Neutrophil (primary cell): ENCODE data around the gene SYCE3.

Source experiments
- H3K27ac ChIP-seq: fragments of 200-600 bp; sonication (generic); 2 replicates; pipeline ENCODE4 v1.5.1; 2016; ENCODE audit warnings: mild to moderate bottlenecking, moderate library complexity
- H3K27me3 ChIP-seq: fragments of 200-600 bp; sonication (generic); 2 replicates; pipeline ENCODE4 v1.6.0; 2016; ENCODE audit warnings: mild to moderate bottlenecking
- H3K36me3 ChIP-seq: fragments of 200-600 bp; sonication (generic); 2 replicates; pipeline ENCODE4 v1.5.1; 2017
- H3K4me1 ChIP-seq, 2 experiments: fragments of 200-600 bp in 1 of 2; sonication (generic) in 1 of 2; 1 replicate in 1 of 2; 2 replicates in 1 of 2; pipeline versions ENCODE4 v1.5.1 to v1.6.1; 2013 to 2016; ENCODE audit warnings: low read depth in 1 of 2, low read length in 1 of 2, mild to moderate bottlenecking in 1 of 2, moderate library complexity in 1 of 2; ENCODE audit not compliant: control insufficient read depth in 1 of 2, insufficient read depth in 1 of 2
- H3K4me3 ChIP-seq, 2 experiments: fragments of 200-600 bp in 1 of 2; sonication (generic) in 1 of 2; 1 replicate in 1 of 2; 2 replicates in 1 of 2; pipeline ENCODE4 v1.5.1; 2013 to 2016; ENCODE audit warnings: low read depth in 1 of 2, low read length in 1 of 2, mild to moderate bottlenecking in 1 of 2, moderate library complexity in 1 of 2
- H3K9me3 ChIP-seq: fragments of 200-600 bp; sonication (generic); 2 replicates; pipeline ENCODE4 v1.5.1; 2016
- TF ChIP-seq, protein P1 (sequence below): fragments of 200-600 bp; sonication (generic); IDR thresholded peaks from 2 replicates; pipeline ENCODE4 v1.5.1; 2016; ENCODE audit warnings: antibody characterized with exemption

Gene SYCE3

DNA sequence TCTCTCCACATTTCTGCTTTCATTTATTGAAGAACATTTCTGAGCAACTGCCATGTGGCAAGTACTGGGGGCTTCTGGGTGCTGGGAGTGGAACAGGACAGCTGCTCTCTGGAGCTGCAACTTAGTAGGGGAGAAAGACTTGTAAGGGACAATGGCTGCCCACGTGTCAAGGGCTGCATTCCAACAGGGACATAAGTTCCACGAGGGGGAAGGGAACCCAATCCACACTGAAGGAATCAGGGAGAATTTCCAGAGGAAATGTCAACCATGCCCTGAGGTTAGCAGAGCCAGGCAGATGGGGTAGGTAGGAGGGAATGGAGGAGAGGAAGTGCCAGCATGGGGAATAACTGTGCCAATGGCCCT is 39.6 kb upstream of the SYCE3 start:
- Histone ChIP-seq H3K4me3 (no peak overlapping the region), H3K4me1 (peaks cover 0 to 8% of the 10 kb centered on the region in 2 experiments), H3K27ac (no peak overlapping the region), H3K9me3 (no peaks in the 10 kb centered on the region), H3K36me3 (no peaks in the 10 kb centered on the region), H3K27me3 (peaks cover 99% of the 10 kb centered on the region)
- TF ChIP-seq, protein P1, sequence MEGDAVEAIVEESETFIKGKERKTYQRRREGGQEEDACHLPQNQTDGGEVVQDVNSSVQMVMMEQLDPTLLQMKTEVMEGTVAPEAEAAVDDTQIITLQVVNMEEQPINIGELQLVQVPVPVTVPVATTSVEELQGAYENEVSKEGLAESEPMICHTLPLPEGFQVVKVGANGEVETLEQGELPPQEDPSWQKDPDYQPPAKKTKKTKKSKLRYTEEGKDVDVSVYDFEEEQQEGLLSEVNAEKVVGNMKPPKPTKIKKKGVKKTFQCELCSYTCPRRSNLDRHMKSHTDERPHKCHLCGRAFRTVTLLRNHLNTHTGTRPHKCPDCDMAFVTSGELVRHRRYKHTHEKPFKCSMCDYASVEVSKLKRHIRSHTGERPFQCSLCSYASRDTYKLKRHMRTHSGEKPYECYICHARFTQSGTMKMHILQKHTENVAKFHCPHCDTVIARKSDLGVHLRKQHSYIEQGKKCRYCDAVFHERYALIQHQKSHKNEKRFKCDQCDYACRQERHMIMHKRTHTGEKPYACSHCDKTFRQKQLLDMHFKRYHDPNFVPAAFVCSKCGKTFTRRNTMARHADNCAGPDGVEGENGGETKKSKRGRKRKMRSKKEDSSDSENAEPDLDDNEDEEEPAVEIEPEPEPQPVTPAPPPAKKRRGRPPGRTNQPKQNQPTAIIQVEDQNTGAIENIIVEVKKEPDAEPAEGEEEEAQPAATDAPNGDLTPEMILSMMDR = no peak

DNA sequence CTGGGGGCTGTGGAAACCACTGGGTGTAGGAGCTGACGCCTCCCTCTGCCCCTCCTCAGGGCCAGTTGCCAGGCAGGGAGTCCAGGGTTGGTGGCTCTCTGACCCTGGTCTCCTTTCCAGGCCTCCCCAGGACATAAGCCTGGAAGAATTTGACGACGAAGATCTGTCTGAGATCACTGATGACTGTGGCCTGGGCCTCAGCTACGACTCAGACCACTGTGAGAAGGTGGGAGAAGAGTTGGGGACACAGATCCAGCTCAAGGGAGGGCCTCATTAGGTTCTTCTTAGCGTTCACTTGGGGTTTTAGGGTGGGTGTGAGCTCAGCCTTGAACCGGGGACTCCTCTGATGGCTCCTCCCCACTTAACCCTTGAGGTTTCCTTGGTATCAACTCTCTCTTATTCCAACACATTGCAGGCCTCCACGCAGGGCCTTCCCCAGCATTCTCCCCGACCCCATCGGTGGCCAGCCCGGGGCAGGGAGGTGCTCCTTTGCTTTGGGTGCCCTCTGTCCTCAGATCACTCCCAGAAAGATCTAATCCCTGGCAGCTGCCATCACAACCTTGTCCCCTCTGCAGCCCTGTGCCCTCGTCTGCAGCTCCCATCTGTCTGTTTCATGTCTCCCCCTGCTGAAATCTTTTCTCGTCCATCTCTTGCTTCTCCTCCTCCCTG is 39.1 kb upstream of the SYCE3 start:
- TF ChIP-seq, protein P1 = no peak
- H3K9me3 ChIP-seq = no peaks in the 10 kb centered on the region
- H3K36me3 ChIP-seq = no peaks in the 10 kb centered on the region
- H3K4me1 ChIP-seq = peaks cover 0 to 8% of the 10 kb centered on the region in 2 experiments
- H3K4me3 ChIP-seq = no peak overlapping the region
- peaks cover 98% of the 10 kb centered on the region for H3K27me3 ChIP-seq
- H3K27ac ChIP-seq = no peak overlapping the region

DNA sequence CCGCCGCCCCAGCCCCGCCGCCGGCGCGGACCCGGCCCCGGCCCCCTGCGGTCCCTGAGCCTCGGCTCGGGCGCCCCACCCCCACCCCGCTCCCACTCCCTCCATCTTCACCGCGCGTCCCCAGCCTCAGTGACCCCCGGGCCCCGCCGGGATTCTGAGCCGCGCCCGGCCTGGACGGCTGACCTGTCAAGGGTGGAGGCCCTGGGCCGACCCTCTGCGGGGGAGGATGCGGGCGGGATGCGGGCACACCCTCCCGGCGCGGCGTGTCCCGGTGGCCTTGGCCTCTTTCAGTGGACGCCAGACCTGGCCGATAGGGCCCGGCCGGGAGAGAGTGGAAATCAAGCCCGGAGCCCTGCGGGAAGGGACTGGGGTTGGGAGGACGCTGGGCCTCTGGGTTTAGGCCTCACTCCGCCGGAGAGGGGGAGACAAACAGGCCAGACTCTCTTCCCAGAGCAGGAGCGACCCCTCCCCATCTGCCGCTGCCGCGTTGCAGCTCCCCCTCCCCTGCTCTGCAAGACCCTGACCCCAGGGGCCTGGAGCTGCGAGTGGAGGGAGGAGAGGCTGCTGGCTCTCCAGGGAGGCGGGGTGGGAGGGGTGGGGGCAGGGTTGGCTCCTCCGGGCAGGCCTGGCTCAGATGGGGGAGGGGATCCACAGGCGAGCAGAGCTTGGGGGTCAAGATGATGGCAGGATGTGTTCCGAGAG is 38.4 kb upstream of the SYCE3 start:
- TF ChIP-seq, protein P1 = no peak
- Histone ChIP-seq H3K27me3 (peaks cover 91% of the 10 kb centered on the region), H3K4me3 (no peak overlapping the region)

DNA sequence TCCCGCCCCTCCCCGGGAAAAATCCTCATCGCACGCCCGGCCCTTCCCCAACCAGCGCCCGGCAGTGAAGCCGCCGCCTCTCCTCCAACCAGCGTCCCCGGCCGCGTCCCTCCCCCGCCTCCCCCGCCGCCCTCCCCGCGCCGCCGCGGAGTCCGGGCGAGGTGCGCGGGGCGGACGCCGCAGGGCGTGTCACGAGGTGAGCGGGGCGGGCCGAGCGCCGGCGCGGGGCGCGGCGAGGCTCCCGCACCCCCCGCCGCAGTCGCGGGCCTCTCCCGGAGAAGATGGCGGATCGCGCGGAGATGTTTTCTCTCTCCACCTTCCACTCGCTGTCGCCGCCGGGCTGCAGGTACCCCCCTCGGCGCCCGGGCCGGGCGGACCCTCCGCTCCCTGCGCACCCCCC is 37.8 kb upstream of the SYCE3 start, which contains the start of gene MAPK8IP2:
MAPK8IP2 (plus strand) TSS at position 256 of the 400 bp plus-strand sequence; CDS start at position 282, 26 bp downstream.
- no peaks in the 10 kb centered on the region for H3K36me3 ChIP-seq
- TF ChIP-seq, protein P1 = no peak
- H3K9me3 ChIP-seq = no peaks in the 10 kb centered on the region
- no peak within 1 kb of the TSS for H3K27ac ChIP-seq
- peaks cover 85% of the 10 kb centered on the region for H3K27me3 ChIP-seq
- peak within 1 kb of the TSS; percentile 20 to 28 for H3K4me3 ChIP-seq
- H3K4me1 ChIP-seq = peaks cover 0 to 8% of the 10 kb centered on the region in 2 experiments

More for the DNA sequence above, 38.4 kb upstream of the SYCE3 start:
- Histone ChIP-seq H3K9me3 (no peaks in the 10 kb centered on the region), H3K36me3 (no peaks in the 10 kb centered on the region), H3K4me1 (peaks cover 0 to 8% of the 10 kb centered on the region in 2 experiments), H3K27ac (no peak overlapping the region)

DNA sequence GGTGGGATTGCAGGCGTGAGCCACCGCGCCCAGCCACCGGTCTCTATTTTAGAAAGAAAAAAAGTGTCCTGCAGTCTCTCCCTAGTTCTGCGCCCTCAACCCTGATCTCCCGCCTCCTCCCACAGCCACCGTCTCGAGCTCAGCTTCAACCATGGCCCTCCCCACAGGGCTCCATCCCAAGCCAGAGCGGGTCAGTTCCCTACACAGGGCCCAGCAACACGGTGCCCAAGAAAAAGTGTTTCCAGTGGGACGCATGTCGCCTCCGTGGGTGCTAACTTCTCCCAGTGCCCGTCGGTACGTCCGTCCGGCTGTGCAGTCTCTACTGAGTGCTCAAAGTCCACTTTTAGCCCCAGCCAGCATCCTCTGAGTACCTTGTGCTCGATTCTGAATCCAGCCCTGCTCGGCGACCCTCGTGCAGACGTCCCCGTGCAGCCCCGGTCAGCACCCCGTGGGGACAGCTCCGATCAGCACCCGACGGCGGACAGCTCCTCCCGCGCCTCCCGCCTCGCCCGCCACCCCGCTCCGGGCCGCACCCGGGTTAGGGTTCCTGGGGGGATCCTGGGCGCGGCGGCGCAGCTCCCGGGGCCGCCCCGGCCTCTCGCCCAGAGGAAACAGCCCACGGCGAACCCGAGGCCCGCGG is 37.2 kb upstream of the SYCE3 start:
- TF ChIP-seq, protein P1 = no peak
- Histone ChIP-seq H3K4me3 (peak overlapping the region in 1 of 2 experiments; percentile 28), H3K36me3 (no peaks in the 10 kb centered on the region), H3K27me3 (peaks cover 79% of the 10 kb centered on the region), H3K4me1 (peaks cover 0 to 8% of the 10 kb centered on the region in 2 experiments), H3K27ac (no peak overlapping the region), H3K9me3 (no peaks in the 10 kb centered on the region)
